ENCODE data around the gene GOLGA6A. TPM values are rescaled to one million over a fixed set of nuclear protein-coding genes. Genes with fewer than 3 reads are reported as not detected.

Gene GOLGA6A
- total and polyA plus RNA-seq, 9 of the 15 experiments (the other 6 are each of a cell fraction or from before 2014, with no cell fraction given): not detected

DNA sequence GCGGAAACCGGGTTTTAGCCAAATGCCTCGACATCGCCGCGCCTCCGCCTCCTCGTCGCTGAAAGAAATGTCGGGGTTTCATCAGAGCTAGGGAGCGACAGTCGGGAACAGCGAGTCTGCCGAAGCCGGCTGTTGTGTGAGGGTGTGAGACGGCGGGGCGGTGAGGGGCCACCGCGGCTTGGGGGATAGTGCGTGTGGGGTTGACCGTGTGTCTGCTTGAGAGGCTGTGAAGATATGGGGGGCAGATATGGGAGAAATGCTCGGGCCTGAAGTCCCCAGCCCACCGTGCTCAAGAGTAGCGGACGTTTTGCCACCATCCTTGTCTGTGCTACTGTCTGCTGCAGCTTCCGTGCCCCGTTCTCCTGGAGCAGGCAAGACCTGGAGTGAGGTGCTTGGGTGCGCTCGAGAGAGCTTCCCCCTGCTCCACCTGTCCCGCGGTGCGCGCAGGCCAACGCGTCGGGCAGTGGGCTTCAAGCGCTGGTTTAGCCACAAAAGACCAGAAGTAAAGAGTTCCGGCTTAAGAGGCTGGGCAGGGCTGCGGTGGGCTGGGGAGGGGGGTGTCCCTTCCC, 47.3 kb upstream of the GOLGA6A start:
- Histone ChIP-seq H3K27me3 (ENCODE audit: control insufficient read depth in 2 of 2, insufficient read depth in 2 of 2, low read length in 2 of 2) (peaks cover 38 to 60% of the 10 kb centered on the region in 2 experiments), H3K9ac (ENCODE audit: insufficient read depth in 1 of 2, low read depth in 2 of 2, low read length in 2 of 2) (no peak overlapping the region), H3K4me3 (no peak overlapping the region), H2AFZ (ENCODE audit: low read depth, low read length) (no peak overlapping the region), H3K9me3 (replicated peaks; ENCODE audit: control insufficient read depth, insufficient read depth, low read depth, low read length) (no peaks in the 10 kb centered on the region), H3K4me2 (ENCODE audit: insufficient read depth, low read length) (no peak overlapping the region), H3K36me3 (ENCODE audit: control insufficient read depth, insufficient read depth, low read length) (no peaks in the 10 kb centered on the region), H3K4me1 (replicated peaks in 1 of 2; ENCODE audit: control insufficient read depth in 2 of 2, insufficient read depth in 2 of 2, low read length in 2 of 2) (peaks cover 0 to 28% of the 10 kb centered on the region in 2 experiments; a peak in 2 of 5 replicates), H3K79me2 (ENCODE audit: control insufficient read depth, insufficient read depth, low read length) (no peaks in the 10 kb centered on the region), H4K20me1 (replicated peaks; ENCODE audit: control insufficient read depth, insufficient read depth, low read length) (no peaks in the 10 kb centered on the region; the same call in 1 of the 2 replicates), H3K9me1 (ENCODE audit: control insufficient read depth, insufficient read depth, low read length) (no peaks in the 10 kb centered on the region), H3K27ac (ENCODE audit: extremely low read depth, low read depth, low read length) (no peak overlapping the region)
- FAIRE-seq: no peak
- in situ Hi-C loops (cut with MboI): loop anchor here (5.0 to 25.0 kb wide), 3 partner anchors 75 to 1158 kb away; partner anchors contain the start of gene GOLGA6D
- DNase-seq (ENCODE audit: extremely low read depth in 1 of 4, low spot score in 3 of 4): no peak
- WGBS (ENCODE audit: insufficient coverage, low coverage, missing lambda C conversion rate): 6% methylated on average over 36 of the region's 40 CpGs
- ChIA-PET CTCF (ENCODE audit: low intra/inter-chr PET ratio) (interaction anchor here (0.6 to 6.2 kb wide), 2 partner anchors 181 to 192 kb away, joined by 3 to 37 read pairs; no protein-coding TSS in a partner anchor), POLR2A (interaction anchor here (0.5 to 0.6 kb wide), 2 partner anchors 163 to 226 kb away, joined by 3 read pairs; no protein-coding TSS in a partner anchor)
- intact Hi-C loops (cut with micrococcal nuclease): no loop called here
- no peak for ATAC-seq
- no TSS peak for BruUV-seq (replicated peaks)
- TF ChIP-seq MCM2 (IDR thresholded peaks at IDR 0.05; ENCODE audit: low read depth) (no peak), EZH2 (IDR thresholded peaks at IDR 0.05; ENCODE audit: borderline replicate concordance, low read depth, low read length) (peak; percentile 92; the same call in 1 of the 2 replicates)

DNA sequence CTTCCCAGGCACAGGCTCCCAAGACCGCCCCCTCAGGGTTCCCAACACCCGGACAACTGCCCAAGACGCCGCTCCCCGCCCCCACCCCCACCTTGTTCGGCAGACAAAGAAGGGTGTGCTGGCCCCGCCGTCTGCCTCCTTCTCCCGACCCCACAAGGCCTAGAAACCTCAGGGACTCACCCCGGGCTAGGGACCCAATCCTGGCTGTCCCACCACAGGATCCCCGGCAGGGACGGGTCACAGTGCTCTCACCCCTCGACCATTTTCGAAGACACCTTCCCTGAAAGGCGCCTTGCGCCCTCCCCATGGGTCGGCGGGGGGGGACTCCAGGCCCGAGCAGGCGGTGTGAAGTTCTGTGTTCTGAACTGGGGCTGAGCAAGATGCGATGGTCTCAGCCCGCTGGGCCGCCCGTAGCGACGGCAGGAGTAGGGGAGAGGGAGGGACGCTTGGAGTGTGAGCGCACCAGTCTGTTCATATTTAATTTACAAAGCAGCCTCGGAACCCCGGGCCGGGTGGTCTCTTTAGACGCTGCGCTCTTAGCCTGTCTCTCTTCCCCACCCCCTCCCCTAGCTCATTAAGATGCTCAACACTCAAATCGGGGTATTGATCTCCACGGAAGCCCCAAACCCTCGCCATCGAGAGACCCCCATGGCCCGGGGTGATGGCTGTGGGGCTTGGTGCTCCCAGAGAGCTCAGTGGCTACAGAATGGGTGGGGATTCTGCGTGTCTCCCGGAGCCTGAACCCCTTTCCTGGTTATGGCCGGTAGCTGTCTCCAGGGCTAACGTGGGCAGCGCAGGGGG, 46.6 kb upstream of the GOLGA6A start:
- TF ChIP-seq HDAC2 (IDR thresholded peaks at IDR 0.05) (no peak), SREBF1 (IDR thresholded peaks at IDR 0.05; ENCODE audit: borderline replicate concordance, low read depth, low read length) (no peak), ZNF75A (CRISPR knock-in tag; IDR thresholded peaks at IDR 0.05) (no peak), TEAD1 (CRISPR knock-in tag; IDR thresholded peaks at IDR 0.05) (no peak), PRPF4 (IDR thresholded peaks at IDR 0.05; ENCODE audit: insufficient read depth, low read depth, low read length, poor library complexity, severe bottlenecking) (no peak), ZFP36 (IDR thresholded peaks at IDR 0.05; ENCODE audit: low read depth, low read length, partially characterized antibody) (no peak), FOXK2 (conservative IDR thresholded peaks at IDR 0.05 in 1 of 2, IDR thresholded peaks at IDR 0.05 in 1 of 2; ENCODE audit: low read depth in 2 of 2) (no peak), ZBTB8A (IDR thresholded peaks at IDR 0.05; ENCODE audit: partially characterized antibody) (no peak), ZNF23 (CRISPR knock-in tag; IDR thresholded peaks at IDR 0.05) (no peak)
- TF ChIP-seq, protein P1, sequence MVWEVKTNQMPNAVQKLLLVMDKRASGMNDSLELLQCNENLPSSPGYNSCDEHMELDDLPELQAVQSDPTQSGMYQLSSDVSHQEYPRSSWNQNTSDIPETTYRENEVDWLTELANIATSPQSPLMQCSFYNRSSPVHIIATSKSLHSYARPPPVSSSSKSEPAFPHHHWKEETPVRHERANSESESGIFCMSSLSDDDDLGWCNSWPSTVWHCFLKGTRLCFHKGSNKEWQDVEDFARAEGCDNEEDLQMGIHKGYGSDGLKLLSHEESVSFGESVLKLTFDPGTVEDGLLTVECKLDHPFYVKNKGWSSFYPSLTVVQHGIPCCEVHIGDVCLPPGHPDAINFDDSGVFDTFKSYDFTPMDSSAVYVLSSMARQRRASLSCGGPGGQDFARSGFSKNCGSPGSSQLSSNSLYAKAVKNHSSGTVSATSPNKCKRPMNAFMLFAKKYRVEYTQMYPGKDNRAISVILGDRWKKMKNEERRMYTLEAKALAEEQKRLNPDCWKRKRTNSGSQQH (CRISPR knock-in tag; IDR thresholded peaks at IDR 0.05): no peak
- no peaks in the 10 kb centered on the region for H3K9me1 ChIP-seq (ENCODE audit: control insufficient read depth, insufficient read depth, low read length)
- 9% methylated on average over 32 of the region's 43 CpGs for WGBS (ENCODE audit: insufficient coverage, low coverage, missing lambda C conversion rate)
- ATAC-seq (no peak), FAIRE-seq (no peak), DNase-seq (ENCODE audit: extremely low read depth in 1 of 4, low spot score in 3 of 4) (no peak)
- H3K79me2 ChIP-seq (ENCODE audit: control insufficient read depth, insufficient read depth, low read length): no peaks in the 10 kb centered on the region
- peaks cover 39 to 65% of the 10 kb centered on the region in 2 experiments for H3K27me3 ChIP-seq (ENCODE audit: control insufficient read depth in 2 of 2, insufficient read depth in 2 of 2, low read length in 2 of 2)
- BruUV-seq (replicated peaks): no TSS peak
- in situ Hi-C loops (cut with MboI) (loop anchor here (5.0 to 25.0 kb wide), 3 partner anchors 74 to 1158 kb away; partner anchors contain the start of gene GOLGA6D), intact Hi-C loops (cut with micrococcal nuclease) (no loop called here)
- no peak overlapping the region for H3K4me2 ChIP-seq (ENCODE audit: insufficient read depth, low read length)
- no peak overlapping the region for H3K4me3 ChIP-seq
- H3K27ac ChIP-seq (ENCODE audit: extremely low read depth, low read depth, low read length): no peak overlapping the region
- H3K4me1 ChIP-seq (replicated peaks in 1 of 2; ENCODE audit: control insufficient read depth in 2 of 2, insufficient read depth in 2 of 2, low read length in 2 of 2): peaks cover 0 to 28% of the 10 kb centered on the region in 2 experiments; a peak in 2 of 5 replicates
- no peaks in the 10 kb centered on the region for H3K36me3 ChIP-seq (ENCODE audit: control insufficient read depth, insufficient read depth, low read length)
- no peak overlapping the region for H3K9ac ChIP-seq (ENCODE audit: insufficient read depth in 1 of 2, low read depth in 2 of 2, low read length in 2 of 2)
- POLR2A ChIA-PET: interaction anchor here (0.5 to 0.6 kb wide), 3 partner anchors 149 to 227 kb away, joined by 3 read pairs; no protein-coding TSS in a partner anchor
- H2AFZ ChIP-seq (ENCODE audit: low read depth, low read length): no peak overlapping the region
- no peaks in the 10 kb centered on the region for H3K9me3 ChIP-seq (replicated peaks; ENCODE audit: control insufficient read depth, insufficient read depth, low read depth, low read length)
- no peaks in the 10 kb centered on the region; the same call in 1 of the 2 replicates for H4K20me1 ChIP-seq (replicated peaks; ENCODE audit: control insufficient read depth, insufficient read depth, low read length)
- CTCF ChIA-PET (ENCODE audit: low intra/inter-chr PET ratio): interaction anchor here (0.6 to 6.2 kb wide), 2 partner anchors 164 to 193 kb away, joined by 3 to 37 read pairs; no protein-coding TSS in a partner anchor

Data from K562 (cell line).